Neuronal stem cell (in vitro differentiated cells): ENCODE data around the gene SYVN1. TPM values are rescaled to one million over a fixed set of nuclear protein-coding genes. Genes with fewer than 3 reads are reported as not detected.

Experiments
- DNase-seq: peaks from one replicate; pipeline ENCODE4 v3.0.0-alpha.2; 2013; ENCODE audit warnings: low spot score
- H2AFZ ChIP-seq: one replicate; pipeline ENCODE4 v1.6.1; 2013; ENCODE audit warnings: mild to moderate bottlenecking, low read length, inconsistent platforms
- H2AK5ac ChIP-seq: 2 replicates; pipeline ENCODE4 v1.6.1; 2013; ENCODE audit warnings: low read depth, mild to moderate bottlenecking, inconsistent platforms, low read length, moderate library complexity, mixed read lengths
- H2BK120ac ChIP-seq: 2 replicates; pipeline ENCODE4 v1.6.1; 2013; ENCODE audit warnings: low read depth, mild to moderate bottlenecking, inconsistent platforms, low read length, moderate library complexity, mixed read lengths
- H2BK12ac ChIP-seq: one replicate; pipeline ENCODE4 v1.6.1; 2013; ENCODE audit warnings: low read length, inconsistent platforms
- H2BK15ac ChIP-seq: 2 replicates; pipeline ENCODE4 v1.6.1; 2013; ENCODE audit warnings: mild to moderate bottlenecking, low read length, inconsistent platforms, mixed read lengths
- H2BK5ac ChIP-seq: one replicate; pipeline ENCODE4 v1.6.1; 2013; ENCODE audit warnings: inconsistent platforms, mild to moderate bottlenecking, low read length, moderate library complexity
- H3K14ac ChIP-seq: one replicate; pipeline ENCODE4 v1.6.1; 2013; ENCODE audit warnings: low read length, inconsistent platforms
- H3K18ac ChIP-seq: 2 replicates; pipeline ENCODE4 v1.6.1; 2013; ENCODE audit warnings: low read length, inconsistent platforms
- H3K23ac ChIP-seq: 2 replicates; pipeline ENCODE4 v1.6.1; 2013; ENCODE audit warnings: low read depth, mild to moderate bottlenecking, mixed read lengths, low read length, inconsistent platforms; ENCODE audit not compliant: poor library complexity
- H3K27ac ChIP-seq: replicated peaks from 3 replicates; pipeline ENCODE4 v1.5.1; 2013; ENCODE audit warnings: low read length, inconsistent platforms
- H3K27me3 ChIP-seq, 3 experiments: 2 replicates each; pipeline ENCODE4 v1.6.1; 2013; ENCODE audit warnings: low read length in 3 of 3, mild to moderate bottlenecking in 2 of 3, inconsistent platforms in 1 of 3, low read depth in 1 of 3, mixed read lengths in 1 of 3, moderate library complexity in 1 of 3; ENCODE audit not compliant: control insufficient read depth in 3 of 3, insufficient read depth in 3 of 3
- H3K36me3 ChIP-seq, 2 donors: replicated peaks in 1 of 2; 2 replicates each; pipeline ENCODE4 v1.6.1; 2013; ENCODE audit warnings: low read length in 2 of 2; ENCODE audit not compliant: control insufficient read depth in 2 of 2, insufficient read depth in 2 of 2
- H3K4ac ChIP-seq: 2 replicates; pipeline ENCODE4 v1.6.1; 2013; ENCODE audit warnings: inconsistent platforms, mild to moderate bottlenecking, low read length, moderate library complexity
- H3K4me1 ChIP-seq, 2 donors: 1 replicate in 1 of 2; 2 replicates in 1 of 2; pipeline ENCODE4 v1.6.1; 2013; ENCODE audit warnings: low read length in 2 of 2, low read depth in 1 of 2; ENCODE audit not compliant: control insufficient read depth in 2 of 2, insufficient read depth in 1 of 2
- H3K4me2 ChIP-seq: one replicate; pipeline ENCODE4 v1.6.1; 2013; ENCODE audit warnings: mild to moderate bottlenecking, low read length, inconsistent platforms; ENCODE audit not compliant: insufficient read depth, poor library complexity, severe bottlenecking
- H3K4me3 ChIP-seq, 2 donors: 2 replicates each; pipeline ENCODE4 v1.5.1; 2013; ENCODE audit warnings: low read length in 2 of 2, mild to moderate bottlenecking in 2 of 2, inconsistent platforms in 1 of 2, moderate library complexity in 1 of 2
- H3K79me1 ChIP-seq: one replicate; pipeline ENCODE4 v1.6.1; 2013; ENCODE audit warnings: low read depth, mild to moderate bottlenecking, inconsistent platforms, low read length, moderate library complexity
- H3K9ac ChIP-seq: one replicate; pipeline ENCODE4 v1.6.1; 2013; ENCODE audit warnings: mild to moderate bottlenecking, low read depth, low read length, inconsistent platforms; ENCODE audit not compliant: poor library complexity
- H3K9me3 ChIP-seq, 2 donors: replicated peaks in 1 of 2; 2 replicates each; pipeline versions ENCODE3 to v1.6.1; 2013; ENCODE audit warnings: low read length in 2 of 2, mild to moderate bottlenecking in 2 of 2, inconsistent platforms in 1 of 2, low read depth in 1 of 2, mixed read lengths in 1 of 2, moderate library complexity in 1 of 2; ENCODE audit not compliant: control insufficient read depth in 2 of 2, insufficient read depth in 1 of 2
- H4K8ac ChIP-seq: one replicate; pipeline ENCODE4 v1.6.1; 2013; ENCODE audit warnings: low read depth, mild to moderate bottlenecking, inconsistent platforms, low read length, moderate library complexity
- H4K91ac ChIP-seq: one replicate; pipeline ENCODE4 v1.6.1; 2013; ENCODE audit warnings: low read length, low read depth, mild to moderate bottlenecking, inconsistent platforms; ENCODE audit not compliant: poor library complexity
- whole genome bisulfite sequencing, 2 donors: extraction: QIAGEN DNeasy Blood & Tissue Kit; methylation state at CpG; one replicate each; pipeline ENCODE4 v1.1.7; 2013; ENCODE audit warnings: missing lambda C conversion rate in 2 of 2, mixed read lengths in 1 of 2; ENCODE audit not compliant: insufficient read length in 2 of 2, insufficient replicate concordance in 1 of 2; ENCODE audit errors: extremely low coverage in 2 of 2; 5-methylcytosine and 5-hydroxymethylcytosine counted together
- small RNA-seq: library from polyadenylated mRNA; stranded (forward); fragments of <200 nt; extraction: miRNeasy Mini kit (QIAGEN cat#:217004); gene quantifications from one replicate; pipeline ENCODE3, GENCODE V24; 2013; ENCODE audit not compliant: insufficient read depth

SYVN1 gene

DNA sequence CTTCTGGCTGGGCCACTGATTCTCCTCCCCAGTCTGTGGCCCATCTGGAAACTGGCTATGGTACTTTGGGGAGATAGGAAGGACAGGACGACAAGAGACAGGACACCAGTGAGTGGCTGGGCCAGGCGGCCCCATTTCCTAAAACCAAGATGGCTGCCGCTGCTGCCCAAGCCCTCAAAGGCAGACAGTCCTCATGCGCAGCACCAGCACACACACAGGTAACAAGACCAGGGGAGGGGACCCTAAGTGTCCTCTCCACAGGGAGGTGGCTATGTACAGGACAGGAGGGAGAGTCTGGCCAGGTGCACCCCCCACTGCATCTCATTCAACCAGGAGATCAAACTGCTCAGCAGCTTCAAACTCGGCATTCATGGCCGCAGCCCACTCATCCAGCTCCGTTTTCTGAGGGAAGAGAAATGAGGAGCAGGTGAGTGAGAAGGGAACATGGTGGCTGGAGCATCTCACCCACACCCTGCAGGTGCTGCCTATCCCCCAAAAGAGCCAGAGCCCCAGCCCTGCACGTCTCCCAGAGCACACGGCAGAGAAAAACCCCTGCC is 55.5 kb downstream of the SYVN1 start:
- Histone ChIP-seq H2BK5ac (no peak overlapping the region), H3K4me1 (peaks cover 0 to 8% of the 10 kb centered on the region in 2 donors), H3K4me3 (no peak overlapping the region), H3K9ac (no peak overlapping the region), H3K18ac (no peak overlapping the region), H2AFZ (no peak overlapping the region), H3K4ac (no peak overlapping the region), H3K79me1 (peaks cover 12% of the 10 kb centered on the region), H2BK15ac (no peak overlapping the region), H3K36me3 (peaks cover 35 to 74% of the 10 kb centered on the region in 2 donors), H3K14ac (no peak overlapping the region), H4K91ac (no peak overlapping the region), H3K27ac (no peak overlapping the region), H2BK120ac (no peak overlapping the region), H3K9me3 (no peaks in the 10 kb centered on the region), H3K23ac (no peak overlapping the region), H2AK5ac (no peak overlapping the region), H3K4me2 (no peak overlapping the region), H2BK12ac (no peak overlapping the region), H3K27me3 (no peaks in the 10 kb centered on the region), H4K8ac (no peak overlapping the region)
- DNase-seq: no peak
- WGBS, 2 donors: no CpG with 5 or more reads among the region's 9 CpGs

DNA sequence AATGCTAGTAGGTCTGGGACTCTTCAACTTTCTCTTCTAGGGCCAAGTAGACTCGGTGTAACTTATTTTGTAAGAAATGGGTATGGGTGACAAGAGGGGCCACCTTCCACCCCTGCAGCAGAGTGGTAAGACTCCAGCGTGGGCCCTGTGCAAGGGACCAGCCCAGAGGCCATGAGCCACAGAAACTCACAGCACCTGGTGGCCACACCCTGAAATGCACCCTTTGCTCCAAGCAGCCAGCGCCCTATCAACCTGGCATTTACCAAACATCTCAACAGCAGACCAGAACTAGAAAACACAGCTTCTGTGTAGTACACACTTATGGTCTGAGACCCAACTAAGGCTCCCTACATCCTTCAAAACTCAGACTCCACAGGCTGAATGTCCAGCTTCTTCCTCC is 56.2 kb downstream of the SYVN1 start:
- WGBS, 2 donors: no CpG with 5 or more reads among the region's 3 CpGs
- DNase-seq: no peak
- no peak overlapping the region for H2BK5ac ChIP-seq
- H3K14ac ChIP-seq: no peak overlapping the region
- H3K18ac ChIP-seq: no peak overlapping the region
- no peak overlapping the region for H3K9ac ChIP-seq
- no peak overlapping the region for H2BK120ac ChIP-seq
- H3K4me1 ChIP-seq: peaks cover 0 to 7% of the 10 kb centered on the region in 2 donors
- H3K4ac ChIP-seq: no peak overlapping the region
- no peak overlapping the region for H4K8ac ChIP-seq
- peaks cover 35 to 74% of the 10 kb centered on the region in 2 donors for H3K36me3 ChIP-seq
- H3K27me3 ChIP-seq: no peaks in the 10 kb centered on the region
- no peak overlapping the region for H2AK5ac ChIP-seq
- H3K23ac ChIP-seq: no peak overlapping the region
- no peak overlapping the region for H4K91ac ChIP-seq
- H2AFZ ChIP-seq: no peak overlapping the region
- H3K4me2 ChIP-seq: no peak overlapping the region
- H2BK15ac ChIP-seq: no peak overlapping the region
- H3K79me1 ChIP-seq: peaks cover 12% of the 10 kb centered on the region
- H2BK12ac ChIP-seq: no peak overlapping the region
- H3K4me3 ChIP-seq: no peak overlapping the region
- H3K9me3 ChIP-seq: no peaks in the 10 kb centered on the region
- H3K27ac ChIP-seq: no peak overlapping the region

DNA sequence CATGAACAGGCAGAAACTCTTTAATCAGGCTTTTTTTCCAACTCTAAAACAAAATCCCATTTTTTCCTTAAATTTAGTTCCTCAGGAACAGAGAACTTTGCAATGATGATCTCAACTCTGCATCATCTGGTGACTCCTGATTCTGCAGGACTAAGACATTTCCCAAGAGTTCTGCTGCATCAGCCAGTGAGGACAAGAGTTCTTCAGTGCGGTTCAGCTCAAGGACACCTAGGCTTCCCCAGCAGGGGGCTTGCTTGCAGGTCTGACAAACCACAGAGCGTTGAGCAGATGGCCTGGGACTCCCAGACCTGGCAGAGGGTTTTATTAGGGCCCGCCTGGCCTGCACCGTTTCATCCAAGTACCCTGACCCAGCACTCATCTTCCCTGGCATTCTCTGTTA is 56.9 kb downstream of the SYVN1 start:
- H2AFZ ChIP-seq: no peak overlapping the region
- no peak for DNase-seq
- no peak overlapping the region for H3K27ac ChIP-seq
- no peak overlapping the region for H2BK15ac ChIP-seq
- no peak overlapping the region for H4K91ac ChIP-seq
- peaks cover 0 to under 1% of the 10 kb centered on the region in 2 donors for H3K4me1 ChIP-seq
- no peak overlapping the region for H3K4me3 ChIP-seq
- H3K14ac ChIP-seq: no peak overlapping the region
- no peak overlapping the region for H4K8ac ChIP-seq
- no peak overlapping the region for H3K23ac ChIP-seq
- no peak overlapping the region for H2BK120ac ChIP-seq
- peaks cover 33 to 67% of the 10 kb centered on the region in 2 donors for H3K36me3 ChIP-seq
- H3K18ac ChIP-seq: no peak overlapping the region
- no peaks in the 10 kb centered on the region for H3K9me3 ChIP-seq
- H3K4me2 ChIP-seq: no peak overlapping the region
- H3K79me1 ChIP-seq: peaks cover 12% of the 10 kb centered on the region
- WGBS, 2 donors: no CpG with 5 or more reads among the region's 4 CpGs
- H3K9ac ChIP-seq: no peak overlapping the region
- H2AK5ac ChIP-seq: no peak overlapping the region
- H2BK5ac ChIP-seq: no peak overlapping the region
- H2BK12ac ChIP-seq: no peak overlapping the region
- H3K27me3 ChIP-seq: no peaks in the 10 kb centered on the region
- no peak overlapping the region for H3K4ac ChIP-seq

Small RNAs within 50 kb of the gene (small RNA-seq; reads per million reads assigned to genes)
- gene HIGD1AP10 (not detected), gene PDCL2P2 (not detected), gene RNU2-23P (not detected)
